ENCODE data around the gene SEPHS1.
"Not testable (repeated sequence)": the region's sequence is repeated elsewhere in the genome, so short reads cannot be mapped to it uniquely, and the experiment has no call there.

SEPHS1 gene

DNA sequence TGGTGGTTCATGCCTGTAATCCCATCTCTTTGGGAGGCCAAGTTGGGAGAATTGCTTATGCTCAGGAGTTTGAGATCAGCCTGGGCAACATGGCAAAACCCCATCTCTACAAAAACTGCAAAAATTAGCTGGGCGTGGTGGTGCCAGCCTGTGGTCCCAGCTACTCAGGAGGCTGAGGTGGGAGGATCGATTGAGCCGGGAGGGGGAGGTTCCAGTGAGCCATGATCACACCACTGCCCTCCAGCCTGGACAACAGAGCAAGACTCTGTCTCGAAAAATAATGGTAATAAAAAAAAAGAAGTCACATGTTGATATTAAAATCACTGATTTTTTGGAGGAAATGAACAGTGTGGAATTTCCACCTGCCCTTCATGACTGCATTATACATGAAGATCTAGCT, 64.0 kb downstream of the SEPHS1 start:
- DNase-seq (ENCODE audit: low spot score) = no peak

DNA sequence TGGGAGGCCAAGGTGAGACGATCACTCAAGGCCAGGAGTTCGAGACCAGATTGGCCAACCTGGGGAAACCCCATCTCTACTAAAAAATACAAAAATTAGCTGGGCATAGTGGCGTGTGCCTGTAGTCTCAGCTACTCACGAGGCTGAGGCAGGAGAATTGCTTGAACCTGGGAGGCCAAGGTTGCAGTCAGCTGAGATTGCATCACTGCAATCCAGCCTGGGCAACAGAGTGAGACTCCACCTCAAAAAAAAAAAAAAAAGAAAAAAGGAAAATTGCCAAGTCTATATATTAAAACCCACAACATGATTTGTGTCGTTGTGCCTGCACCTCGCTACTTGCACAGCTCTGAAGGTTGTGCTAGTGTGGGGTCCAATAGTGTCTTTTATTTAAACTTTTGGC, 65.7 kb downstream of the SEPHS1 start:
- not testable (repeated sequence) for DNase-seq (ENCODE audit: low spot score)

DNA sequence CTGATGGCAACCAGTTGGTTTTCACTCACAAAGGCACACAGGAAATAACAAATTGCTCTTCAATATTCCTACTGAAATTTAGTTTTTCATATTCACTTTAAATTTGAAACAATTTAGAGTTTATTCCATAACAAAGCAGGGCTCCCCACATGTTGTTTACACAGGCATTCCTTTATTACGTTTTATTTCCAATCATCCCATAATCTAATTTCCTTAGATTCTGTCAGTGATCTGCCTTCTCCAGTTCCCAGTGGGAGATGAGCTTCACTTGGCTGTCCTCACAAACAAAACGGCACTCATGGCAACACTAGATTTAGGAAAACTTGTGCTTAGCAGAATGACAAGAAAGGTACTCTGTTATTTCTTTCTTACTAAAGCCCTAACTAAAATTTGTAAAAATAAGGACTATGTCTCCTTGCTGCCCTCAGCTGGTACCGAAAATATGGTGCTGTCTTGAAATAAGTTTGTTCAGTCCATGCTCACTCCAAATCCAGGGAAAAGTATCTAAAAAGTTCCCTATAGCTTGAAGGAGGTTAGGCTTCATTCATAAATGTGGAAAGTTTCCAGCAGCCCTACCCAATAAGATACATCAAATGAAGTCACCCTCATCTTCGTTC, 71.2 kb downstream of the SEPHS1 start:
- DNase-seq (ENCODE audit: low spot score) = no peak

DNA sequence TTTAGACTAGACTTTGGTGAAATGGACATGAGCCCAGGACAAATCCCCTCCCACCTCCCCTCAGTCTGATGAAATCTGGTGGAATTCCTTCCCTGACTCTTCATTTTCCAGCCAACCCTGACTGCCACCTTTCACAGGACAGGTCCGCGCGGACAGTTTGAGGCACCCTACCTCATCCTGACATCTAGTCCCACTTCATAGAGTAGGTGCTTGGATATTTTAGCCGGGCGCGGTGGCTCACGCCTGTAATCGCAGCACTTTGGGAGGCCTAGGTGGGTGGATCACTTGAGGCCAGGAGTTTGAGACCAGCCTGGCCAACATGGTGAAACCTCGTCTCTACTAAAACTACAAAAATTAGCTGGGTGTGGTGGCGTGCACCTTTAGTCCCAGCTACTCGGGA, 71.9 kb downstream of the SEPHS1 start:
- not testable (repeated sequence) for DNase-seq (ENCODE audit: low spot score)

DNA sequence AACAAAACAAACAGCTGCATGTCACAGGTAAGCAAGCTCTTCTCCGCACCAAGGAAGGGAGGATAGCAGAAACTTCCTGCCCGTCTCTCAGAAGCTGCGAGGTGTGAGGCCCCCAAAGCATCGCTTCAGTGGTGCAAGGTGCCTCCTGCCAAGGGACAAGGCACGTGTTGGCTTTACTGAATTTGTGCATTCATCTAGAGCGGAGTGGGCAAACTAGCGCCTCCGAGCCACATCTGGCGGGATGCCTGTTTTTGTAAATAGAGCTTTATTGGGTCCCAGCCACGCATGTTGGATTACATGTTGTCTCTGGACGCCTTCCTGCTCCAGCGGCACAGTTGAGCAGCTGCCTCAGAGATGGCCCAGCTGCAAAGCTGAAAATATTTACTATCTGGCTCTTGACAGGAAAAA, 75.9 kb downstream of the SEPHS1 start:
- DNase-seq (ENCODE audit: low spot score) = peak; percentile 85

DNA sequence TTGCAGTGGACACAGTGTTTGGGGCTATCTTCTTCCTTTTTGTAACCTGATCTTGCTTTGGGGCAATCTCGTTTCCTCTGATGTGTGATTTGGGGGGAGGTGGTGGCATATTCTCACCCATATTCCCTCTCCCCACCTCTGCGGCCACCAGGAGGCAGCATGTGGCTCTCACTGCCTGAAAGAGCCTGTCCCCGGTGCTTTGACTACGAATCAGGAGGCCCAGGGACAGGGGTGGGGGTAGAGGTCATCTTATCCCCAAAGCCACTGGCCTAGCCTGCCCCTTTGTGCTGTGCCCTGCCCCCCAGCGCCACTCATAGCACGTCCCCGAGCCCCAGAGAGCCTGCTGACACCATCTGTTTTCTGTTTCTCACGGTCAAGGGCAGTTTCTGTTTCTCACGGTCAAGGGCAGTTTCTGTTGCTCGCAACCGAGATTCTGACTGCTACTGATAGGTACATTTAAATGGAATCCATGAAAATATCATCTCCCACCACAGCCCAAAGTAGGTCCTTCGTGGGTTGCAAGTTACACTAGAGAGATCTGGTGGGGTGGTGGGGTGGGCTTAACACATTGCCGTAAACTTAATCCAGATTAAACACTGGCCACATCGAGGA, 76.4 kb downstream of the SEPHS1 start:
- DNase-seq (ENCODE audit: low spot score) = peak; percentile 13

DNA sequence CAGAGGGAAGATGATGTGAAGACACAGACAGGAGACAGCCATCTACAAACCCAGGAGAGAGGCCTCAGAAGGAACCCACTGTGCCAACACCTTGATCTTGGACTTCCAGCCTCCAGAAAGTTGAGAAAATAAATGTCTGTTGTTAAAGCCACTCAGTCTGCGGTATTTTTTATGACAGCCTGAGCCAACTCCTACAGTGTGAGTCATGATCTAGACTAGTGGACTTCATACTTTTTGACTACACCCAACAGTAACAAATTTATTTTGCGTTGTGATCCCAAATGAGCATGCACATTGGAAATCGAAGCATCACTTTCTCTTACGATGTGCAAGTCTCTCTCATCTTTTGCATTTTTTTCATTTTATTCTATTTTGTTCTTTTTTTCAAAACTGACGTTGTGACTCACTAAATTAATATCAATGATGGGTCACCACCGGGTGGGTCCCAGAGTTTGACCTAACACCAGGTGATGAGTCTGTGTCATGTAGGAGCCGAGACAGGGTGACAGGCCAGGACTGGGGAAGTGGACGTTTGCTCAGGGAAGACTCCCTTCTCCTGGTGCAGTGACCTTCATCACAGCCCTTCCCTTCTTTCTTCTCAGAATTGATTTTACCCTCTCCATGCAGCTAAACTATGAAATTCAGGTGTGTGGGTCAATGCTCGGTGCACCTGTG, 77.1 kb downstream of the SEPHS1 start:
- no peak for DNase-seq (ENCODE audit: low spot score)

DNA sequence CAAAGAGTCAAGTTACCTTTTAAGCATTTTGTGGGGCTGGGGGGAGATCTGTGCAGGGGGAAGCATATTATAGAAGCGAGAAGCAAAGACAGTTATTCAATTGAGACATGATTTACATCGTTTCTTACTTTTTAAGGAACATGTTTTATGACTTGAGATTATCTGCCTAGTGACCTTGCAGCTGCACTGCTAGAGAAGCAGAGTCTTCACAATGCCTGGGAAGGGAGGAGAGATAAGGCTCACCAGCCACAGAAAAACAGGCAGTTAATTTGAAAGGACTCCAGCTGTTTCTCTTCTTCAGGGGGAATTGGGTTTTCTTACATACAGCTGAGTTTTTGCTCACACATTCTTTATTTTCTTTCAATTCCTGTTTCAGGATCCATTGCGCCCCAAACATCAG, 79.3 kb downstream of the SEPHS1 start:
- no peak for DNase-seq (ENCODE audit: low spot score)

DNA sequence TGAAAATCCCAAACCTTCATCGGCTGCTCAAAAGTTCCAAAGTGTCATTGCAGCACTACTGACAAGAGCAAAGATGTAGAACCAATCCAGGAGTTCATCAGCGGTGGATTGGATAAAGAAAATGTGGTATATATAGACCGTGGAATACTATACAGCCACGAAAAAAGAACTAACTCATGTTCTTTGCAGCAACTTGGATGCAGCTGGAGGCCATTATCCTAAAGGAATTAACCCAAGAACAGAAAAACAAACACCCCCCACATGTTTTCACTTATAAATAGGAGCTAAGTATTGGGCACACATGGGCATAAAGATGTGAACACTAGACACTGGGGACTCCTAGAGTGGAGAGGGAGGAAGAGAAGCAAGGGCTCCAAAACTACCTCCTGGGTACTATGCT, 79.8 kb downstream of the SEPHS1 start:
- DNase-seq (ENCODE audit: low spot score) = no peak

All from globus pallidus (tissue), 1 donor.